Activated CD8-positive, alpha-beta T cell treated with anti-CD3 and anti-CD28 coated beads, Interleukin-2, amount 10 ng/mL, durations not matched to agents 7 days and 5 days (primary cell): ENCODE measurements around the gene NFIC. TPM values are rescaled to one million over a fixed set of nuclear protein-coding genes. Genes with fewer than 3 reads are reported as not detected.
A peak's percentile ranks its signal among the peaks of the same experiment; 100 is the strongest.
"Not testable (repeated sequence)": the region's sequence is repeated elsewhere in the genome, so short reads cannot be mapped to it uniquely, and the experiment has no call there.

ENCODE experiments used
- ATAC-seq: fragments of 150-1000 bp; cut with Tn5 transposase; one replicate; pipeline ENCODE4 v1.10.0; 2021; ENCODE audit warnings: moderate library complexity
- CTCF ChIA-PET: fragments of 350-600 bp; sonication (Branson Sonifier 250); formaldehyde crosslinking; loops from one replicate; lab custom pipeline; 2021; ENCODE audit warnings: antibody characterized with exemption; lab: Charles Lee
- POLR2A ChIA-PET: fragments of 350-600 bp; sonication (Branson Sonifier 250); formaldehyde crosslinking; loops from one replicate; lab custom pipeline; 2021; ENCODE audit warnings: antibody characterized with exemption; lab: Charles Lee
- DNase-seq: peaks from one replicate; pipeline ENCODE4 v3.0.0-alpha.2; 2020
- H3K27ac Mint-ChIP-seq: one replicate; pipeline ENCODE4 v1.8.0; 2021; ENCODE audit warnings: mild to moderate bottlenecking, mixed read lengths
- H3K27me3 Mint-ChIP-seq: one replicate; pipeline ENCODE4 v1.8.0; 2021; ENCODE audit warnings: low read depth, mixed read lengths
- H3K36me3 Mint-ChIP-seq: one replicate; pipeline ENCODE4 v1.8.0; 2021; ENCODE audit warnings: low read depth, mixed read lengths
- H3K4me1 Mint-ChIP-seq: one replicate; pipeline ENCODE4 v1.8.0; 2021; ENCODE audit warnings: low read depth, mixed read lengths
- H3K4me3 Mint-ChIP-seq: one replicate; pipeline ENCODE4 v1.8.0; 2021; ENCODE audit warnings: mild to moderate bottlenecking, mixed read lengths
- H3K9me3 Mint-ChIP-seq: one replicate; pipeline ENCODE4 v1.8.0; 2022; ENCODE audit warnings: mixed read lengths; ENCODE audit not compliant: insufficient read depth
- total RNA-seq, 2 experiments: library from RNA; stranded (reverse); gene quantifications; one replicate each; pipeline ENCODE4 v1.2.3, GENCODE V29; 2021

Gene NFIC
- total RNA-seq, 2 experiments from 2014 or later: 13.4 to 14.0 TPM

DNA sequence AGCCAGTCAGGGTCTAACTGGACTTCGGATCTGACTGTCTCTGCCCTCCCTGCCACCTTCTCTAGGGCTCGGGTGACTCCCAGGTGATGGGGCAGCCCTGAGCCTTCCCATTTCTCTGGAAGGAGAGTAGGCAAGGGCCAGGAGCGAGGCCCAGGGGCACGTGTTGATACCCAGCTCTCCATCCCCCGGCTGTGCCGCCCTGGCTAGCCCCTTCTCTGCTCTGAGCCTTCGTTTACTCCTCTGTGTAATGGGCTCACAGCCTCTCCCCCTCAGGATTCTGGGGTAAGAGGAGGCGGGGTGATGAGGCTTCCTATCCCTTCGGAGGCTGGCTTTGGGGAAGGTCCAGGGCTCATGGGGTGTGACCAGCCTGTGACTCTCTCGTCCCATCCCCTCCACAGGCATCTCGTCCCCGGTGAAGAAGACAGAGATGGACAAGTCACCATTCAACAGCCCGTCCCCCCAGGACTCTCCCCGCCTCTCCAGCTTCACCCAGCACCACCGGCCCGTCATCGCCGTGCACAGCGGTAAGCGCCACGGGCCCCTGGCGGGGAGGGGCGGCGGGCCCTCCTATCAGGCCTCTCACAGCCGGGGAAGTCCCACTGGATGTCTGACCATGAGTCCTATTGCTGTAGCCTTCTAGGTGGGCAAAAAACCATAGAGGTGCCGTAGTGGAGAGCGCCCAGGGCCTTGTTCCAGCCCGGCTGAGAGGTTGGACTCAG lies 82.4 kb downstream of the NFIC start:
- POLR2A ChIA-PET: no interaction called here
- Mint-ChIP-seq H3K4me3 (no peak overlapping the region), H3K27me3 (no peaks in the 10 kb centered on the region), H3K36me3 (peaks cover 2% of the 10 kb centered on the region), H3K9me3 (no peaks in the 10 kb centered on the region), H3K27ac (no peak overlapping the region), H3K4me1 (peaks cover 14% of the 10 kb centered on the region)
- DNase-seq: no peak
- no peak for ATAC-seq
- CTCF ChIA-PET: no interaction called here

DNA sequence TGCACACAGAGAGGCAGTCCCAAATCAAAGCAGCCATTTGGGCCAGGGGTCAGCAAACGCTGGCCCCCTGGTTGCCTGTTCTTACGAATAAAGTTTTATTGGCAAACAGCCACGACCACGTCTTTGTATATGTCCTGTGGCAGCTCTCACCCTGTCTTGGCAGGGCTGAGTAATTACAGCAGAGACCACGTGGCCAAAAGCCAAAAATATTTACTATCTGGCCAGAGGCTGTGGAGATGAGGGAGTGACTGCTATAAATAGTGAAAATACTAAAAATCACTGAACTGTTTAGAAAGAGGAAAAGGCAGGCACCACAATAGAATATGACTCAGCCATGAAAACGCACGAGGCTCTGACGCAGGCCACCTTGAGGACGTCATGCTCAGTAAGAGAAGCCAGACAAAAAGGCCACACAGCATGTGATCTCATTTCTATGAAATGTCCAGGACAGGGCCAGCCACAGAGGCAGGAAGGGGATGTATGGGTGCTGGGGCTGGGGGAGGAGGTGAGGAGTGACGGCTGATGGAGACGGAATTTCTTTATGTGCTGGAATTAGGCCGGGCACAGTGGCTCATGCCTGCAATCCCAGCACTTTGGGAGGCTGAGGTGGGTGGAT lies 84.5 kb downstream of the NFIC start:
- no peaks in the 10 kb centered on the region for H3K9me3 Mint-ChIP-seq
- POLR2A ChIA-PET: no interaction called here
- H3K4me3 Mint-ChIP-seq: no peak overlapping the region
- CTCF ChIA-PET: no interaction called here
- ATAC-seq: no peak
- no peak for DNase-seq
- peaks cover 5% of the 10 kb centered on the region for H3K4me1 Mint-ChIP-seq
- no peaks in the 10 kb centered on the region for H3K27me3 Mint-ChIP-seq
- H3K27ac Mint-ChIP-seq: peak overlapping the region; percentile 26
- H3K36me3 Mint-ChIP-seq: peaks cover 2% of the 10 kb centered on the region

DNA sequence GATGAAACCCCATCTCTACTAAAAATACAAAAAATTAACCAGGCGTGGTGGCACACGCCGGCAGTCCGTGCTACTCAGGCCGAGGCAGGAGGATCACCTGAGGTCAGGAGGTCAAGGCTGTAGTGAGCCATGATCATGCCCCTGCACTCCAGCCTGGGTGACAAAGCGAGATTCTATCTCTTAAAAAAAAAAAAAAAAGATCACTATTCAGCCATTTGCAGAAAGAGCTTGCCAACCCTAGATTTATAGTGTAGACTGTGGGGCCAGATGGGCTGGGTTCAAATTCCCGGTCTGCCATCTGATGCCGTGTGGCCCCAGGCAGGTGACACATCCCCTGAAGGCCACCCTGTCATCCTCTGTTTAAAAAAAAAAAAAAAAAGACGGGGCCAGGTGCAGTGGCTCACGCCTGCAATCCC lies 85.1 kb downstream of the NFIC start:
- Mint-ChIP-seq H3K9me3 (no peaks in the 10 kb centered on the region), H3K36me3 (peaks cover 2% of the 10 kb centered on the region), H3K4me1 (peaks cover 5% of the 10 kb centered on the region), H3K4me3 (no peak overlapping the region), H3K27me3 (no peaks in the 10 kb centered on the region), H3K27ac (no peak overlapping the region)
- ChIA-PET POLR2A (no interaction called here), CTCF (no interaction called here)
- no peak for ATAC-seq
- DNase-seq: no peak

DNA sequence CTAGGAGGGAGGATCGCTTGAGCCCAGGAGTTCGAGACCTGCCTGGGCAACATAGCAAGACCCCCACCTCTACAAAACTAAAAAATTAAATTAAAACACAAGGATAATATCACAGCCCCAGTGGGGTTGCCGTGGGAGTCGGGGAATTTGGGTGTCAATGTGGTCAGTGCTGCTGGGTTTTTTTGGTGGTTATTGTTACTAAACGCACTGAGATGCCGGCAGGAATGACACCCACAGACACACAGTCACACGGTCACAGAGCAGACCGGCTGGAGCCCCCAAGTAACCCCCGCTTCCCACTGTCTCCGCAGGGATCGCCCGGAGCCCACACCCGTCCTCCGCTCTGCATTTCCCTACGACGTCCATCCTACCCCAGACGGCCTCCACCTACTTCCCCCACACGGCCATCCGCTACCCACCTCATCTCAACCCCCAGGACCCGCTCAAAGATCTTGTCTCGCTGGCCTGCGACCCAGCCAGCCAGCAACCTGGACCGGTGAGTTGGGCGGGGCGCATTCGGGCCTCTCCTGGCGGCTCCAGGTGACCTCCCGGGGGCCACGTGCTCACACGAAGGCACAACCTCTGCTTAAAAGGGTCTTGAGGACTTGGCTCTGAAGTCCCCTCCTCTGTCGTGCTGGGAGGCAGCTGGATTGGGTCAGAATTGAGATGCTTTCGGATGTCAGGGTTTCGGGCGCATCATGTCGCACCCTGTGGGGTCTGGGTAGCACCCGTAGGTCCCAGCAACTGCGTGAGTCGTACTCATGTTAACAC lies 86.0 kb downstream of the NFIC start:
- Mint-ChIP-seq H3K27ac (no peak overlapping the region), H3K4me3 (no peak overlapping the region), H3K27me3 (no peaks in the 10 kb centered on the region), H3K9me3 (no peaks in the 10 kb centered on the region), H3K4me1 (peaks cover 5% of the 10 kb centered on the region), H3K36me3 (peaks cover 2% of the 10 kb centered on the region)
- DNase-seq (no peak), ATAC-seq (no peak)
- POLR2A ChIA-PET: no interaction called here
- CTCF ChIA-PET: no interaction called here

DNA sequence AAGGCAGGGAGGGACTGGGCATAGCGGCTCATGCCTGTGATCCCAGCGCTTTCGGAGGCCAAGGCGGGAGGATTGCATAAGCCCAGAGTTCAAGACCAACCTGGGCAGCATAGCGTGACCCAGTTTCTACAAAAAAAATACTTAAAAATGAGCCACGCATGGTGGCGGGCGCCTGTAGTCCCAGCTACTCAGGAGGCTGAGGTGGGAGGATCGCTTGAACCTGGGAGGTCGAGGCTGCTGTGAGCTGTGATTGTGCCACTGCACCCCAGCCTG lies 86.5 kb downstream of the NFIC start:
- DNase-seq, H3K27ac Mint-ChIP-seq, CTCF ChIA-PET, ATAC-seq, H3K4me3 Mint-ChIP-seq, H3K4me1 Mint-ChIP-seq, H3K27me3 Mint-ChIP-seq, H3K36me3 Mint-ChIP-seq, POLR2A ChIA-PET, H3K9me3 Mint-ChIP-seq: not testable (repeated sequence)

DNA sequence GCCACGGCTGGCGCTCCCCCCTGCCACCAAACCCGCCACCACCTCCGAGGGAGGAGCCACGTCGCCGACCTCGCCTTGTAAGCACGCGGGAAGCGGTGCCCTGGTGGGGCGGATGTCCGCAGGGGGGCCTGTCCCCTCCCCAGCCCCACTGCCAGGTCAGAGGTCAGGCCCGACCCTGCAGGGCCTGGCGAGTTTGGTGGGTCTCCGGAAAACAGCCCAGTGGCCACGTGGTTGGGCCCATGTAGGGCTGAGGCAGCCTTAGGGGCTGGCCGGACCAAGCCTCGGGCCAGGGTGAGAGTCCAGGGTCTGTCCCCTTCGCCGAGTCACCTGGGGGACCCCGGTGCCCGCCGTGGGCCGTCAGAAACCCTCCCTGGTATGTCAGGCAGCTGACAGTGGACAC lies 87.5 kb downstream of the NFIC start:
- ChIA-PET POLR2A (no interaction called here), CTCF (no interaction called here)
- Mint-ChIP-seq H3K9me3 (no peaks in the 10 kb centered on the region), H3K27me3 (no peaks in the 10 kb centered on the region), H3K4me3 (no peak overlapping the region), H3K27ac (no peak overlapping the region), H3K4me1 (peaks cover 8% of the 10 kb centered on the region), H3K36me3 (peaks cover 2% of the 10 kb centered on the region)
- no peak for DNase-seq
- ATAC-seq: no peak

DNA sequence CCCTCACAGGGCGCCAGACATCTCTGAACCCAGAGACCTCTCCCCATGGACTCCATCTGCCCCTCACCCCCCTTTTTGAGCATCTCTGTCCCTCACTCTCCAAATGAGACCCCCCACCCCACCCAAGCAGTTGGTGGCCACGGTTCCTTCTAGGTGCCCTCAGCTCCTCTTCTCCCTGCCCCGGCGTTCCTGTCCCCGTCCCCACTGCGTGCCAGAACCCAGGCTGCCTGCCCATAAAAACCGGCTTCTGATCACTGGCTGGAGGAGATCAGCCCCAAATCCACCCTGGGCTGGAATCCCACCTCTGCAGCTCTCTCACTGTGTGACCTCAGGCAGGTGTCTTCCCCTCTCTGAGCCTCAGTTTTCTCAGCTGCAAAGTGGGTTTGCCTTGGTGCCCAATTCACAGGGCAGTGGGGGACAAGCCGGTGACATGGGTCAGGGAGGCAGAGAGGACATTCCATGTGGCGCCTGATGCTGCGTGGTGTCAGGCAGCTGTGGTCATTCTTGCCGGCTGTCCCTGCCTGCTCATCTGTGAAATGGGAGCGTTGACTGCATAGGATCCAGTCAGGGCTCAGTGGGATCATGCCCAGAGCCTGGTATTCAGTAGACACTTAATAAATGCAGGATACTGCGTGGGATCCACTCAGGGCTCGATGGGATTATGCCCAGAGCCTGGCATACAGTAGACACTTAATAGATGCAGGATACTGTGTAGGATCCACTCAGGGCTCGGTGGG lies 88.4 kb downstream of the NFIC start:
- Mint-ChIP-seq H3K36me3 (peaks cover 2% of the 10 kb centered on the region), H3K4me3 (no peak overlapping the region), H3K4me1 (peaks cover 17% of the 10 kb centered on the region), H3K9me3 (no peaks in the 10 kb centered on the region), H3K27me3 (no peaks in the 10 kb centered on the region), H3K27ac (no peak overlapping the region)
- CTCF ChIA-PET: interaction anchor here (0.6 kb wide), 1 partner anchor 150 kb away, joined by 3 read pairs; no protein-coding TSS in a partner anchor
- POLR2A ChIA-PET: no interaction called here
- ATAC-seq (no peak), DNase-seq (no peak)

DNA sequence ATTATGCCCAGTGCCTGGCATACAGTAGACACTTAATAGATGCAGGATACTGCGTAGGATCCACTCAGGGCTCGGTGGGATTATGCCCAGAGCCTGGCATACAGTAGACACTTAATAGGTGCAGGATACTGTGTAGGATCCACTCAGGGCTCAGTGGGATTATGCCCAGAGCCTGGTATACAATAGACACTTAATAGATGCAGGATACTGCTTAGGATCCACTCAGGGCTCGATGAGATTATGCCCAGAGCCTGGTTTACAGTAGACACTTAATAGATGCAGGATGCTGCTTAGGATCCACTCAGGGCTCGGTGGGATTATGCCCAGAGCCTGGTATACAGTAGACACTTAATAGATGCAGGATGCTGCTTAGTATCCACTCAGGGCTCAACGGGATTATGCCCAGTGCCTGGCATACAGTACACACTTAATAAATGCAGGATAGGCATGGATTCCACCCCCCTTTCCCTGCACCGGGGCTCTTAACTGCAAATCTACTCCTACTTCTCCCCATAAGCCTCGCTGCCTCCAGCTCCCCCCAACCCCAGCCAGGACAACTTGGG lies 89.1 kb downstream of the NFIC start:
- CTCF ChIA-PET: no interaction called here
- H3K4me3 Mint-ChIP-seq: no peak overlapping the region
- H3K27ac Mint-ChIP-seq: no peak overlapping the region
- H3K27me3 Mint-ChIP-seq: no peaks in the 10 kb centered on the region
- no peak for ATAC-seq
- peaks cover 1% of the 10 kb centered on the region for H3K36me3 Mint-ChIP-seq
- peaks cover 22% of the 10 kb centered on the region for H3K4me1 Mint-ChIP-seq
- POLR2A ChIA-PET: no interaction called here
- no peaks in the 10 kb centered on the region for H3K9me3 Mint-ChIP-seq
- no peak for DNase-seq

DNA sequence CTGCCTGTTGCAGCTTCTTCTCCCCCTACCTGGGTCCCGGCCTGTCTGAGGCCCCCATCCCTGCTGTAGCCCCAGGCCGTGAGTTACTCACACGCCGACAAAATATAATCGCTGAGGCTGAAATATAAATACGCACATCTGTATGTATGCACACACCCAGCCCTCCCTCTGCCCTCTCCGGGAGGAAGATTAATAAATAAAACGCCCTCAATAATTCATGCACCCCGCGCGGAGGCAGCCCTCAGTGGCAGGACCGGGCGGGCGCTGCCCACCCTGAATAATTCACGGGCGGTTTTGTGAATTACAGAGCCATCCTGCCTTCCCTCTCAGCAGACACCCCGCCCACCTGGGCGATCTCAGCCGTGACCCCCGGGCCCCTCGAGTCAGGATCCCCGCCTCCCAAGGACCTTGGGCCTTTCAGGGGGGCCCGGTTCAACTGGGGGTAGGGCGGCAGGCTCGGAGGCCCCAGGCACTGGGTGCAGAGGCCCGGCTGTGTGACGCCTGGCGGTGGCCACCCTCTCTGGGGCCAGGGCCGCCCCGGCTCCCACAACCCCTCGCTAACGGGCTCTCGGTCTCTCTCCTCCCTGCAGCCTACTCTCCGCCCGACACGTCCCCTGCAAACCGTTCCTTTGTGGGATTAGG lies 89.7 kb downstream of the NFIC start:
- no peak for DNase-seq
- Mint-ChIP-seq H3K27ac (no peak overlapping the region), H3K4me3 (no peak overlapping the region), H3K4me1 (peaks cover 18% of the 10 kb centered on the region), H3K27me3 (no peaks in the 10 kb centered on the region), H3K9me3 (no peaks in the 10 kb centered on the region), H3K36me3 (no peaks in the 10 kb centered on the region)
- no peak for ATAC-seq
- ChIA-PET POLR2A (no interaction called here), CTCF (no interaction called here)

DNA sequence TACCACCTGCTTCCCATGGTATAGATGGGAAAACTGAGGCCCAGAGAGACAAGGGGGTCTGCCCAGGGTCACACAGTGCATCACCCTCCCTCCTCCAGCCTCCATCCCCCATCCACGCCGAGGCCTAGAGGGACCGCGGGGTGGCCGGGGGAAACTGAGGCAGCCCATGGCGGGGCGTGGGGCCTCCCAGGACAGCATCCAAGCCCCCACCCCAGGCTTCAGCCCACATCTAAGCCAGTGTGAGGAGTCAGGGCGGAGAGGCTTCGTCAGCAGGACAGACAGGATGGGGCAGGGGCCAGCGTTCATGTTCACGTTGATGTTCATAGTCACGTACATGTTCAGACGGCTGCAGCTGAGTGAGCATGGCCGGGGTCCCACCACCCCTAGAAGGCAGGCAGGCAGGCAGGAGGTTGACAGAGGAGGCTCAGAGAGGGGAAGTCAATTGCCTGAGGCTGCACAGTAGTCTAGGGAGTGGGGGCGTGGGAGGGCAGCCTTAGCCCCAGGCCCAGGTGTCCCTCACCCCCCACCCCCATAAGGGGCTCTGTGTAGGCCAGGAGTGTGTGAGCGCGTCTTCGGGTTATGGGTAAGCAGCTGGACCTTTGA lies 90.6 kb downstream of the NFIC start:
- peaks cover 17% of the 10 kb centered on the region for H3K4me1 Mint-ChIP-seq
- no peaks in the 10 kb centered on the region for H3K36me3 Mint-ChIP-seq
- no peak overlapping the region for H3K4me3 Mint-ChIP-seq
- ChIA-PET POLR2A (no interaction called here), CTCF (no interaction called here)
- ATAC-seq (no peak), DNase-seq (no peak)
- no peaks in the 10 kb centered on the region for H3K9me3 Mint-ChIP-seq
- no peaks in the 10 kb centered on the region for H3K27me3 Mint-ChIP-seq
- H3K27ac Mint-ChIP-seq: no peak overlapping the region

DNA sequence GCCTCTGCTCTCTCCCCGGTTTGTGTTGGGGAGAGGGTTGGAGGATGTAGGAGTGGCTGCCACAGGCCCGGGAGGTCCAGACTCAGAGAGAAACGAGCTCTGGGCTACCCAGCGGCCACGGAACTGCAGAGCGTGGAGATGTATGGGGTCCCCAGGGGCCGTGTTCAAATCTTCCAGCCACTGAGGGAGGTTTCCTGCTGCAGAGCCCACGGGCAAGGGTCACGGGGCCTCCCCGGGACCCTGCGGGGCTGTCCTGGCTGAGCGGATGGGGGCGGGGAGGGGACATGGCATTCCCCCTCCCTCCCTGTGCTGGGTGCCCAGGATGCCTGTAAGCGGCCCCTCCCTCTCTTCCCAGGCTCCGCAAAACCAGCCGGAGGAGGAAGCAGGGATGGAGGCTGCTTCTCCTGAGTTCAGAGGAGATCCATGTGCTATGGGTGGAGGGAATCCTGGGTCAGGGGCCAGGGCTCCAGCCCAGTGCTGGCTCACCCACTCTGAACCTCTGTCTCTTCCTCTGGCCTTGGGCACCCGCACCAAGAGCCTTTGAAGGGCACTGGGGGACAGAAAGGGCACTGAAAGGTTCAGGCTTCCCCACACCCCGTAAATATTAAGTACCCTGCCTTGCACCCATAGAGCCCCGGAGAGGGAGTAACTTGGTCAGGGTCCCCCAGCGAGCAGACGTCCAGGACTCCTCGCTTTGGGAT lies 91.3 kb downstream of the NFIC start:
- Mint-ChIP-seq H3K4me3 (no peak overlapping the region), H3K36me3 (no peaks in the 10 kb centered on the region), H3K27me3 (no peaks in the 10 kb centered on the region), H3K27ac (no peak overlapping the region), H3K4me1 (peaks cover 17% of the 10 kb centered on the region), H3K9me3 (no peaks in the 10 kb centered on the region)
- ChIA-PET CTCF (no interaction called here), POLR2A (no interaction called here)
- DNase-seq: no peak
- ATAC-seq: no peak
